CD4-positive, alpha-beta T cell treated with Interleukin-15 for 4 hours (primary cell): Measurements from ENCODE around the gene ZFYVE26.

Experiments
- DNase-seq: peaks from one replicate; pipeline ENCODE4 v3.0.0-alpha.2; 2020; ENCODE audit warnings: low spot score

Gene ZFYVE26

GRCh38 chr14:67815573-67816225 is 691 bp downstream of the ZFYVE26 start:
- no peak for DNase-seq

- no peak for DNase-seq
These were observed 1.6 kb downstream of the ZFYVE26 start for GRCh38 chr14:67814821-67815220.

GRCh38 chr14:67806246-67806645 is 10.1 kb downstream of the ZFYVE26 start:
- no peak for DNase-seq

- DNase-seq: no peak
These were observed 15.6 kb downstream of the ZFYVE26 start for GRCh38 chr14:67800743-67801142.

GRCh38 chr14:67798731-67799130 is 17.7 kb downstream of the ZFYVE26 start:
- DNase-seq: no peak

GRCh38 chr14:67787673-67788072 is 28.7 kb downstream of the ZFYVE26 start:
- DNase-seq: no peak

- no peak for DNase-seq
These were observed 30.9 kb downstream of the ZFYVE26 start for GRCh38 chr14:67785270-67786109.

GRCh38 chr14:67784244-67784823 is 32.1 kb downstream of the ZFYVE26 start:
- DNase-seq: no peak

- DNase-seq: no peak
These were observed 34.3 kb downstream of the ZFYVE26 start for GRCh38 chr14:67782090-67782489.

GRCh38 chr14:67778792-67779191 is 37.6 kb downstream of the ZFYVE26 start:
- no peak for DNase-seq

GRCh38 chr14:67776653-67777322 is 39.6 kb downstream of the ZFYVE26 start:
- no peak for DNase-seq

GRCh38 chr14:67773844-67774377 is 42.5 kb downstream of the ZFYVE26 start:
- DNase-seq: no peak

- no peak for DNase-seq
These were observed 48.2 kb downstream of the ZFYVE26 start for GRCh38 chr14:67768219-67768618.

GRCh38 chr14:67766035-67766680 is 50.2 kb downstream of the ZFYVE26 start:
- DNase-seq: no peak

- no peak for DNase-seq
These were observed 51.1 kb downstream of the ZFYVE26 start for GRCh38 chr14:67765192-67765834.

GRCh38 chr14:67764496-67764895 is 51.9 kb downstream of the ZFYVE26 start:
- no peak for DNase-seq

- no peak for DNase-seq
These were observed 53.1 kb downstream of the ZFYVE26 start for GRCh38 chr14:67763158-67763822.

GRCh38 chr14:67762051-67762450 is 54.3 kb downstream of the ZFYVE26 start:
- no peak for DNase-seq

- DNase-seq: no peak
These were observed 56.5 kb downstream of the ZFYVE26 start for GRCh38 chr14:67759916-67760315.

- DNase-seq: no peak
These were observed 59.2 kb downstream of the ZFYVE26 start for GRCh38 chr14:67757175-67757574.

GRCh38 chr14:67756496-67756895 is 59.9 kb downstream of the ZFYVE26 start:
- no peak for DNase-seq
